ENCODE results near the gene IFFO2. TPM values are rescaled to one million over a fixed set of nuclear protein-coding genes. Genes with fewer than 3 reads are reported as not detected.

The IFFO2 gene
- total RNA-seq, 1 donor from 2014 or later = 3.7 TPM

- no peaks in the 10 kb centered on the region for H3K36me3 ChIP-seq (ENCODE audit: control insufficient read depth in 3 of 3, insufficient read depth in 3 of 3, low read length in 3 of 3)
- H3K4me1 ChIP-seq (ENCODE audit: control insufficient read depth in 3 of 3, insufficient read depth in 3 of 3, low read length in 3 of 3) = peaks cover 70% of the 10 kb centered on the region in 3 donors
- H3K9ac ChIP-seq (ENCODE audit: low read depth in 1 of 3, low read length in 3 of 3) = peak overlapping the region in 1 of 3 donors; percentile 28
- no peak overlapping the region for H3K4me3 ChIP-seq (ENCODE audit: low read length in 3 of 3)
- no peaks in the 10 kb centered on the region for H3K27me3 ChIP-seq (ENCODE audit: control insufficient read depth in 3 of 3, insufficient read depth in 3 of 3, low read length in 3 of 3)
- no peak overlapping the region for H3K27ac ChIP-seq (ENCODE audit: low read depth, low read length)
- H3K9me3 ChIP-seq (ENCODE audit: control insufficient read depth in 3 of 3, low read length in 3 of 3) = no peaks in the 10 kb centered on the region
These were observed 9.7 kb downstream of the IFFO2 start for GRCh38 chr1:18946550-18947381.

DNA sequence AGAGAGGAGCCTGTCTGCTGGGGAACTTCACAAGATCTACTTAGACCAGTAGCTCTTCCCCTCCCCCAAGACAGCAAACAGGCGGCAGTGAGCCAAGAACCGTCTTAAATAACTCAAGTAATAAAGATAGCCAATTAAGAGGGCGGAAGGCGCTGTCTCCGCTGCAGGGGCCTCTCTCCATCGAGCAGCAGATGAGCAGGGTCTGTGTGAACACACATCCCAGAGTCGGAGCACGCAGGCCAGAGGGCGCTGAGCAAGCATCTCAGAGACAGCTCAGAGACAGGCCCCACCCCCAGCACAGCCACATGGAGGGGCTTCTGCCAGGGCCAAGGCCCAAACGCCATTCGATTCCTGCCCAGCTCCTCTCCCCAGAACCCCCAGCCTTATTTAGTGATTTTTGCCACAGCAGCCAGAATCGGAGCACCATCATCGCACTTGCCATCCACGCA lies 11.1 kb downstream of the IFFO2 start:
- no peaks in the 10 kb centered on the region for H3K9me3 ChIP-seq (ENCODE audit: control insufficient read depth in 3 of 3, low read length in 3 of 3)
- H3K4me1 ChIP-seq (ENCODE audit: control insufficient read depth in 3 of 3, insufficient read depth in 3 of 3, low read length in 3 of 3) = peaks cover 69 to 71% (median 70%) of the 10 kb centered on the region in 3 donors
- no peak overlapping the region for H3K4me3 ChIP-seq (ENCODE audit: low read length in 3 of 3)
- no peak overlapping the region for H3K9ac ChIP-seq (ENCODE audit: low read depth in 1 of 3, low read length in 3 of 3)
- no peaks in the 10 kb centered on the region for H3K27me3 ChIP-seq (ENCODE audit: control insufficient read depth in 3 of 3, insufficient read depth in 3 of 3, low read length in 3 of 3)
- no peaks in the 10 kb centered on the region for H3K36me3 ChIP-seq (ENCODE audit: control insufficient read depth in 3 of 3, insufficient read depth in 3 of 3, low read length in 3 of 3)
- H3K27ac ChIP-seq (ENCODE audit: low read depth, low read length) = no peak overlapping the region

DNA sequence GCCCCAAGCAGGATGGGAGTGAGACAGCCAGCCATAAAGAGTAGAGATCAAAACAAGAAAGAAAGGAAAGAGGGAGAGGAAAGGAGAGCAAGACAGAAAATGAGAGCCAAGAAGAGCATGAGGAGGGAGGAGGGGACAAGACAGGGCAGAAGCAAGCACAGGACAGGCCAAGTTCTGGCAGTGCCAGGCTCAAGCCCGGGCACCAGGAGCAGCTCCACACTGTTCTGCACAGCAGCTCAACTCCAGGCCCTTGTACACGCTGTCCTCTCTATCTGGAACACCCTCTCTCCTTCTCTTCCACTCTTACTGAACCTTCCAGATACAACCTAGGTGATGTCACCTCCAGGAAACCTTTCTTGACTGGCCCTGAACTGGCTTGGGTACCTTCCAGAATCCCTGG lies 11.7 kb downstream of the IFFO2 start:
- H3K9ac ChIP-seq (ENCODE audit: low read depth in 1 of 3, low read length in 3 of 3) = no peak overlapping the region
- peaks cover 69 to 71% (median 70%) of the 10 kb centered on the region in 3 donors for H3K4me1 ChIP-seq (ENCODE audit: control insufficient read depth in 3 of 3, insufficient read depth in 3 of 3, low read length in 3 of 3)
- peak overlapping the region; percentile 3 for H3K27ac ChIP-seq (ENCODE audit: low read depth, low read length)

GRCh38 chr1:18943914-18944572 lies 12.4 kb downstream of the IFFO2 start:
- H3K4me1 ChIP-seq (ENCODE audit: control insufficient read depth in 3 of 3, insufficient read depth in 3 of 3, low read length in 3 of 3) = peaks cover 69 to 70% (median 69%) of the 10 kb centered on the region in 3 donors
- no peak overlapping the region for H3K9ac ChIP-seq (ENCODE audit: low read depth in 1 of 3, low read length in 3 of 3)
- no peak overlapping the region for H3K27ac ChIP-seq (ENCODE audit: low read depth, low read length)

More for the DNA sequence above, 11.7 kb downstream of the IFFO2 start:
- Histone ChIP-seq H3K9me3 (ENCODE audit: control insufficient read depth in 3 of 3, low read length in 3 of 3) (no peaks in the 10 kb centered on the region), H3K36me3 (ENCODE audit: control insufficient read depth in 3 of 3, insufficient read depth in 3 of 3, low read length in 3 of 3) (no peaks in the 10 kb centered on the region), H3K27me3 (ENCODE audit: control insufficient read depth in 3 of 3, insufficient read depth in 3 of 3, low read length in 3 of 3) (no peaks in the 10 kb centered on the region), H3K4me3 (ENCODE audit: low read length in 3 of 3) (peak overlapping the region in 1 of 3 donors; percentile 41)

GRCh38 chr1:18943162-18943561 lies 13.3 kb downstream of the IFFO2 start:
- Histone ChIP-seq H3K9me3 (ENCODE audit: control insufficient read depth in 3 of 3, low read length in 3 of 3) (no peaks in the 10 kb centered on the region), H3K9ac (ENCODE audit: low read depth in 1 of 3, low read length in 3 of 3) (peak overlapping the region in 1 of 3 donors; percentile 14), H3K4me1 (ENCODE audit: control insufficient read depth in 3 of 3, insufficient read depth in 3 of 3, low read length in 3 of 3) (peaks cover 68 to 69% (median 69%) of the 10 kb centered on the region in 3 donors), H3K27me3 (ENCODE audit: control insufficient read depth in 3 of 3, insufficient read depth in 3 of 3, low read length in 3 of 3) (no peaks in the 10 kb centered on the region), H3K27ac (ENCODE audit: low read depth, low read length) (no peak overlapping the region), H3K36me3 (ENCODE audit: control insufficient read depth in 3 of 3, insufficient read depth in 3 of 3, low read length in 3 of 3) (no peaks in the 10 kb centered on the region), H3K4me3 (ENCODE audit: low read length in 3 of 3) (no peak overlapping the region)

More at GRCh38 chr1:18943914-18944572, 12.4 kb downstream of the IFFO2 start:
- no peaks in the 10 kb centered on the region for H3K9me3 ChIP-seq (ENCODE audit: control insufficient read depth in 3 of 3, low read length in 3 of 3)
- no peak overlapping the region for H3K4me3 ChIP-seq (ENCODE audit: low read length in 3 of 3)
- H3K36me3 ChIP-seq (ENCODE audit: control insufficient read depth in 3 of 3, insufficient read depth in 3 of 3, low read length in 3 of 3) = no peaks in the 10 kb centered on the region
- no peaks in the 10 kb centered on the region for H3K27me3 ChIP-seq (ENCODE audit: control insufficient read depth in 3 of 3, insufficient read depth in 3 of 3, low read length in 3 of 3)

GRCh38 chr1:18942340-18942739 lies 14.1 kb downstream of the IFFO2 start:
- Histone ChIP-seq H3K9ac (ENCODE audit: low read depth in 1 of 3, low read length in 3 of 3) (peak overlapping the region in 1 of 3 donors; percentile 54), H3K4me1 (ENCODE audit: control insufficient read depth in 3 of 3, insufficient read depth in 3 of 3, low read length in 3 of 3) (peaks cover 62 to 68% (median 64%) of the 10 kb centered on the region in 3 donors), H3K27me3 (ENCODE audit: control insufficient read depth in 3 of 3, insufficient read depth in 3 of 3, low read length in 3 of 3) (no peaks in the 10 kb centered on the region), H3K27ac (ENCODE audit: low read depth, low read length) (no peak overlapping the region), H3K4me3 (ENCODE audit: low read length in 3 of 3) (no peak overlapping the region), H3K9me3 (ENCODE audit: control insufficient read depth in 3 of 3, low read length in 3 of 3) (no peaks in the 10 kb centered on the region), H3K36me3 (ENCODE audit: control insufficient read depth in 3 of 3, insufficient read depth in 3 of 3, low read length in 3 of 3) (no peaks in the 10 kb centered on the region)

- peaks cover 56 to 65% (median 60%) of the 10 kb centered on the region in 3 donors for H3K4me1 ChIP-seq (ENCODE audit: control insufficient read depth in 3 of 3, insufficient read depth in 3 of 3, low read length in 3 of 3)
These were observed 15.0 kb downstream of the IFFO2 start for GRCh38 chr1:18941221-18942141.

DNA sequence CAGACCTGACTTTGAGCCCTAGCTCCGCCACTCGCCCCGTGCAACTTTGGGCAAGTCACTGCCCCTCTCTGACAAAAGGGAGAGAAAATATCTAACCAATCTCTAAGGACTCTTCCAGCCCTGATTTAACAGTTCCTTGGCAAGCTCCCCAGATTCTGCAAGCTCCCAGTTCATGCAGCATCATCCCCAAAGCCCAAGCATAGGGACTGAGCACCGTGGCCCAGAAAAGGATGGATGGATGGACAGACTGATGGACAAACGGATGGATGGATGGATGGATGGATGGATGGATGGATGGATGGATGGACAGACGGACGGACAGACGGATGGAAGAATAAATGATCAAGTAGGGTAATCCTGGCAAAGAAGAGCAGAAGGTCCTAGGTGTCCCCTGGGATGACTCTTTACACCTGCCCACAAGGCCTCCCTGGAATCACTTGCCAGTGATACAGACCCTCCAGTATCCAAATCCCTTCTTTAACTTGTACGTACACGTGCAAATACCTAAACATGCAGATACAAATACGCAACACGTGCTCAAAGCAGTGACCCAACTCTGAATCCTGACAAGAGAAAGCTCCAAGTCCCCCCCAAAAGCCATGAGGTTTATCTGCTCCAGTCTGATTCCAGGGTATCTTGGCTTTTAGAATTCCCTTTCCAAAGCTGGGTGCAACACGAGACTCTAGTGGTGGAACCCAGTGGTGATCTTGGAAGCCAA lies 16.0 kb downstream of the IFFO2 start:
- H3K4me1 ChIP-seq (ENCODE audit: control insufficient read depth in 3 of 3, insufficient read depth in 3 of 3, low read length in 3 of 3) = peaks cover 51 to 58% (median 55%) of the 10 kb centered on the region in 3 donors
- no peak overlapping the region for H3K4me3 ChIP-seq (ENCODE audit: low read length in 3 of 3)
- H3K27ac ChIP-seq (ENCODE audit: low read depth, low read length) = no peak overlapping the region
- no peak overlapping the region for H3K9ac ChIP-seq (ENCODE audit: low read depth in 1 of 3, low read length in 3 of 3)
- no peaks in the 10 kb centered on the region for H3K9me3 ChIP-seq (ENCODE audit: control insufficient read depth in 3 of 3, low read length in 3 of 3)
- H3K27me3 ChIP-seq (ENCODE audit: control insufficient read depth in 3 of 3, insufficient read depth in 3 of 3, low read length in 3 of 3) = no peaks in the 10 kb centered on the region
- H3K36me3 ChIP-seq (ENCODE audit: control insufficient read depth in 3 of 3, insufficient read depth in 3 of 3, low read length in 3 of 3) = no peaks in the 10 kb centered on the region

More at GRCh38 chr1:18941221-18942141, 15.0 kb downstream of the IFFO2 start:
- no peaks in the 10 kb centered on the region for H3K27me3 ChIP-seq (ENCODE audit: control insufficient read depth in 3 of 3, insufficient read depth in 3 of 3, low read length in 3 of 3)
- H3K4me3 ChIP-seq (ENCODE audit: low read length in 3 of 3) = peak overlapping the region in 1 of 3 donors; percentile 13
- no peaks in the 10 kb centered on the region for H3K9me3 ChIP-seq (ENCODE audit: control insufficient read depth in 3 of 3, low read length in 3 of 3)
- peak overlapping the region in 1 of 3 donors; percentile 54 for H3K9ac ChIP-seq (ENCODE audit: low read depth in 1 of 3, low read length in 3 of 3)
- no peak overlapping the region for H3K27ac ChIP-seq (ENCODE audit: low read depth, low read length)
- H3K36me3 ChIP-seq (ENCODE audit: control insufficient read depth in 3 of 3, insufficient read depth in 3 of 3, low read length in 3 of 3) = no peaks in the 10 kb centered on the region

Data from skeletal muscle tissue (tissue), 4 donors.